Measurements from ENCODE around the gene KRTAP20-1.

KRTAP20-1 gene

DNA sequence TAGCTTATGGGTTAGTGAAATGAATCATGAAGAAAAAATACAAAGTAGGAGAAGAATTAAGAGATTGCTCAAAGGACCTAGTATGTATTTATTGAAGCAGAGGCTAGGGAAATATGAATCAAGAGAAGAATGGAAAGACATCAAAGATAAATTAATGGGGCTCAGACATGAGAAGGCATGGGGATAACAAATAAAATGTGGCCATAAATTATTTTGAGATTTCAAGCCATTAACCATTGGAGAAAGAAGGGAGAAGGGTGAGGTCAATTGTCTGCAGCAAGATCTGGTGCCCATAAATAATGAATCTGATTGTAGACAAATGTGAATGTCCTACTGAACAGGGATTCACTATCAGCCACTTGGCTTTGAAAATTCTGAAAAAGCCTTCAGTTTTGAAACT lies 36.7 kb downstream of the KRTAP20-1 start:
- DNase-seq, result no peak

Measured in SHP77 (cell line).